SK-N-SH (cell line): ENCODE measurements around the gene SMARCC1. TPM values are rescaled to one million over a fixed set of nuclear protein-coding genes. Genes with fewer than 3 reads are reported as not detected.

Experiments used
- CTCF ChIA-PET: fragments of 300-600, 350-600 bp; formaldehyde crosslinking; extraction: SDS; loops from one replicate; lab custom pipeline; 2021; lab: Yijun Ruan, JAX
- POLR2A ChIA-PET: fragments of 350-600 bp; sonication (Branson Sonifier 250); formaldehyde crosslinking; extraction: SDS; loops from one replicate; lab custom pipeline; 2020; ENCODE audit warnings: antibody characterized with exemption, inconsistent platforms; lab: Yijun Ruan, JAX
- DNase-seq: peaks from one replicate; pipeline ENCODE4 v3.0.0; 2012
- H2AFZ ChIP-seq: fragments of 200-600 bp; sonication (generic); 2 replicates; pipeline ENCODE4 v1.8.1; 2016; ENCODE audit warnings: antibody characterized with exemption, mild to moderate bottlenecking, low read depth
- H3F3A ChIP-seq: fragments of 200-600 bp; sonication (generic); replicated peaks from 2 replicates; pipeline ENCODE3; 2016; ENCODE audit warnings: antibody characterized with exemption, mild to moderate bottlenecking; ENCODE audit not compliant: insufficient read depth
- H3K27ac ChIP-seq, 2 experiments: fragments of 200-500 bp in 1 of 2; fragments of 200-600 bp in 1 of 2; sonication (Bioruptor generic) in 1 of 2; sonication (generic), shearing (Covaris generic) in 1 of 2; 2 replicates each; pipeline versions ENCODE4 v1.5.1 to v1.6.1; 2014 to 2016; ENCODE audit warnings: low read depth in 2 of 2, inconsistent platforms in 1 of 2, low read length in 1 of 2, mild to moderate bottlenecking in 1 of 2, mixed read lengths in 1 of 2
- H3K27me3 ChIP-seq: fragments of 200-600 bp; sonication (generic), shearing (Covaris generic); 2 replicates; pipeline ENCODE4 v1.6.1; 2016; ENCODE audit warnings: mixed run types; ENCODE audit not compliant: insufficient read depth
- H3K36me3 ChIP-seq, 2 experiments: fragments of 200-500 bp in 1 of 2; fragments of 200-600 bp in 1 of 2; sonication (Bioruptor generic) in 1 of 2; sonication (generic) in 1 of 2; replicated peaks in 1 of 2; 2 replicates each; pipeline versions ENCODE3 to v1.5.1; 2014 to 2016; ENCODE audit warnings: low read length in 1 of 2, mild to moderate bottlenecking in 1 of 2; ENCODE audit not compliant: insufficient read depth in 2 of 2, control insufficient read depth in 1 of 2
- H3K4me1 ChIP-seq, 2 experiments: fragments of 200-500 bp in 1 of 2; fragments of 200-600 bp in 1 of 2; sonication (Bioruptor generic) in 1 of 2; sonication (generic), shearing (Covaris generic) in 1 of 2; 2 replicates each; pipeline versions ENCODE4 v1.5.1 to v1.6.1; 2014 to 2016; ENCODE audit warnings: low read depth in 1 of 2, low read length in 1 of 2, mixed run types in 1 of 2; ENCODE audit not compliant: insufficient read depth in 2 of 2, control insufficient read depth in 1 of 2
- H3K4me2 ChIP-seq: fragments of 200-600 bp; sonication (generic), shearing (Covaris generic); 2 replicates; pipeline ENCODE4 v1.6.1; 2017; ENCODE audit warnings: mixed run types
- H3K4me3 ChIP-seq, 2 experiments: fragments of 200-500 bp in 1 of 2; fragments of 200-600 bp in 1 of 2; sonication (Bioruptor generic) in 1 of 2; sonication (generic), shearing (Covaris generic) in 1 of 2; 2 replicates each; pipeline versions ENCODE4 v1.5.1 to v1.8.1; 2014 to 2016; ENCODE audit warnings: low read depth in 2 of 2, inconsistent platforms in 1 of 2, low read length in 1 of 2, mild to moderate bottlenecking in 1 of 2, mixed read lengths in 1 of 2, moderate library complexity in 1 of 2
- H3K79me2 ChIP-seq: fragments of 200-600 bp; sonication (generic); 2 replicates; pipeline ENCODE4 v1.8.1; 2017; ENCODE audit warnings: mild to moderate bottlenecking; ENCODE audit not compliant: insufficient read depth
- H3K9ac ChIP-seq: fragments of 200-600 bp; sonication (generic); 2 replicates; pipeline ENCODE4 v1.6.1; 2017; ENCODE audit warnings: mixed run types
- H3K9me2 ChIP-seq: fragments of 200-600 bp; sonication (generic); 2 replicates; pipeline ENCODE4 v1.6.1; 2017; ENCODE audit warnings: mixed run types
- H3K9me3 ChIP-seq: fragments of 200-600 bp; sonication (generic); 2 replicates; pipeline ENCODE4 v1.6.1; 2017; ENCODE audit warnings: mixed run types, mild to moderate bottlenecking, moderate library complexity
- H4K20me1 ChIP-seq: fragments of 200-600 bp; sonication (generic); 2 replicates; pipeline ENCODE4 v1.6.1; 2017; ENCODE audit warnings: mild to moderate bottlenecking, mixed run types; ENCODE audit not compliant: insufficient read depth
- CHD2 ChIP-seq: fragments of 150-350 bp; IDR thresholded peaks from 2 replicates; pipeline ENCODE4 v1.6.1; 2018; ENCODE audit warnings: low read length; ENCODE audit not compliant: partially characterized antibody
- EP300 ChIP-seq, 2 experiments: IDR thresholded peaks; 2 replicates each; pipeline versions ENCODE4 v1.4.0 to v1.6.1; 2012; ENCODE audit warnings: borderline replicate concordance in 1 of 2, low read depth in 1 of 2, low read length in 1 of 2
- FOXJ3 ChIP-seq: sonication (generic); formaldehyde crosslinking; IDR thresholded peaks from 2 replicates; pipeline ENCODE4 v1.5.1; 2020; ENCODE audit warnings: mild to moderate bottlenecking, missing genetic modification reagents
- FOXM1 ChIP-seq: IDR thresholded peaks from 2 replicates; pipeline ENCODE4 v1.4.0; 2012; ENCODE audit warnings: low read depth, mild to moderate bottlenecking
- GABPA ChIP-seq: IDR thresholded peaks from 2 replicates; pipeline ENCODE4 v1.4.0; 2012; ENCODE audit warnings: low read depth, mild to moderate bottlenecking
- GATA2 ChIP-seq: sonication (generic); formaldehyde crosslinking; IDR thresholded peaks from 2 replicates; pipeline ENCODE4 v1.5.0; 2020; ENCODE audit warnings: mild to moderate bottlenecking, missing genetic modification reagents
- JUND ChIP-seq: IDR thresholded peaks from 2 replicates; pipeline ENCODE4 v1.4.0; 2012
- MEF2A ChIP-seq: IDR thresholded peaks from 2 replicates; pipeline ENCODE4 v1.4.0; 2012; ENCODE audit warnings: low read depth, borderline replicate concordance
- NFIC ChIP-seq: IDR thresholded peaks from 2 replicates; pipeline ENCODE4 v1.4.0; 2012; ENCODE audit warnings: borderline replicate concordance
- NRF1 ChIP-seq: IDR thresholded peaks from 2 replicates; pipeline ENCODE4 v1.6.1; 2012; ENCODE audit warnings: low read depth, mild to moderate bottlenecking, low read length
- POLR2AphosphoS5 ChIP-seq: IDR thresholded peaks from 2 replicates; pipeline ENCODE4 v1.6.1; 2012; ENCODE audit warnings: low read depth, low read length
- RAD21 ChIP-seq: IDR thresholded peaks from 2 replicates; pipeline ENCODE4 v1.6.1; 2012; ENCODE audit warnings: mild to moderate bottlenecking, low read length
- RFX5 ChIP-seq: IDR thresholded peaks from 2 replicates; pipeline ENCODE4 v1.6.1; 2012; ENCODE audit warnings: mild to moderate bottlenecking, improper control_type of control experiment, low read length
- RXRA ChIP-seq: IDR thresholded peaks from 2 replicates; pipeline ENCODE4 v1.4.0; 2012; ENCODE audit warnings: low read depth, mild to moderate bottlenecking, borderline replicate concordance
- SMC3 ChIP-seq: IDR thresholded peaks from 2 replicates; pipeline ENCODE4 v1.6.1; 2012; ENCODE audit warnings: low read depth, low read length, improper control_type of control experiment
- WGBS: methylation state at CpG from one replicate; pipeline ENCODE4 v1.1.6; 2017; ENCODE audit warnings: low lambda C conversion rate; 5-methylcytosine and 5-hydroxymethylcytosine counted together
- polyA plus RNA-seq, 3 experiments: library from polyadenylated mRNA; depleted of rRNA; stranded (reverse); fragments of >200 nt; gene quantifications; 2 replicates each; pipeline ENCODE4 v1.2.3, GENCODE V29; 2012
- TF ChIP-seq, protein P1 (sequence below): fragments of 150-350 bp; IDR thresholded peaks from 2 replicates; pipeline ENCODE4 v1.6.1; 2017; ENCODE audit warnings: antibody characterized with exemption, low read length, low read depth, borderline replicate concordance
- TF ChIP-seq, protein P2 (sequence below): IDR thresholded peaks from 2 replicates; pipeline ENCODE4 v1.4.0; 2012; ENCODE audit warnings: low read depth, borderline replicate concordance
- TF ChIP-seq, protein P3 (sequence below): fragments of 200-600 bp; sonication (generic); IDR thresholded peaks from 2 replicates; pipeline ENCODE4 v1.6.1; 2017; ENCODE audit warnings: antibody characterized with exemption, mild to moderate bottlenecking, moderate library complexity
- TF ChIP-seq, protein P4 (sequence below): IDR thresholded peaks from 2 replicates; pipeline ENCODE4 v1.4.0; 2012; ENCODE audit warnings: low read depth, borderline replicate concordance

SMARCC1 gene
- polyA plus RNA-seq, 1 of the 3 experiments (the other 2 are of a cell fraction): 16.5 TPM

DNA sequence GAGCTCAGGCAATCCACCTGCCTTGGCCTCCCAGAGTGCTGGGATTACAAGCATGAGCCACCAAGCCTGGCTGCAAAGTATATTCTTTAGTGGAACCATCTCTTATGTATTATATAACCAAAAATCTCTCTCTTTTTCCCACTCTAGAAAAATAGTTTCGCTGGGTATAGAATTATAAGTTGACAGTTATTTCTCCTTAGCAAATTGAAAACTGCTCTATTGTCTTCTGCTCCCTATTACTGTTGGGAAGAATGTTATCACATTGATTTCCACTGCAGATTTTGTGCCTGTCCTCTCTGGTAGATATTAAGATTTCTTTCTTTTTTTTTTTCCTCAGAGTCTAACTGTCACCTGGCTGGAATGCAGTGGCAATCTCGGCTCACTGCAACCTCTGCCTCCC, 11.0 kb upstream of the SMARCC1 start:
- ChIA-PET POLR2A (no interaction called here), CTCF (no interaction called here)
- Histone ChIP-seq H3K9me3 (no peaks in the 10 kb centered on the region; the same call in 1 of the 2 replicates), H3K4me3 (no peak overlapping the region), H3K36me3 (no peaks in the 10 kb centered on the region), H3K4me2 (no peak overlapping the region), H3K27me3 (no peaks in the 10 kb centered on the region), H3K9ac (no peak overlapping the region), H3K27ac (no peak overlapping the region), H3K4me1 (no peaks in the 10 kb centered on the region), H3K9me2 (no peaks in the 10 kb centered on the region), H3F3A (peaks cover 4% of the 10 kb centered on the region), H3K79me2 (no peaks in the 10 kb centered on the region), H2AFZ (no peak overlapping the region), H4K20me1 (no peaks in the 10 kb centered on the region)
- TF ChIP-seq, protein P1, sequence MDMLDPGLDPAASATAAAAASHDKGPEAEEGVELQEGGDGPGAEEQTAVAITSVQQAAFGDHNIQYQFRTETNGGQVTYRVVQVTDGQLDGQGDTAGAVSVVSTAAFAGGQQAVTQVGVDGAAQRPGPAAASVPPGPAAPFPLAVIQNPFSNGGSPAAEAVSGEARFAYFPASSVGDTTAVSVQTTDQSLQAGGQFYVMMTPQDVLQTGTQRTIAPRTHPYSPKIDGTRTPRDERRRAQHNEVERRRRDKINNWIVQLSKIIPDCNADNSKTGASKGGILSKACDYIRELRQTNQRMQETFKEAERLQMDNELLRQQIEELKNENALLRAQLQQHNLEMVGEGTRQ: no peak
- TF ChIP-seq GATA2 (no peak), FOXJ3 (CRISPR knock-in tag) (no peak)
- no peak for DNase-seq
- WGBS: 89% methylated on average over 2 of the region's 2 CpGs

DNA sequence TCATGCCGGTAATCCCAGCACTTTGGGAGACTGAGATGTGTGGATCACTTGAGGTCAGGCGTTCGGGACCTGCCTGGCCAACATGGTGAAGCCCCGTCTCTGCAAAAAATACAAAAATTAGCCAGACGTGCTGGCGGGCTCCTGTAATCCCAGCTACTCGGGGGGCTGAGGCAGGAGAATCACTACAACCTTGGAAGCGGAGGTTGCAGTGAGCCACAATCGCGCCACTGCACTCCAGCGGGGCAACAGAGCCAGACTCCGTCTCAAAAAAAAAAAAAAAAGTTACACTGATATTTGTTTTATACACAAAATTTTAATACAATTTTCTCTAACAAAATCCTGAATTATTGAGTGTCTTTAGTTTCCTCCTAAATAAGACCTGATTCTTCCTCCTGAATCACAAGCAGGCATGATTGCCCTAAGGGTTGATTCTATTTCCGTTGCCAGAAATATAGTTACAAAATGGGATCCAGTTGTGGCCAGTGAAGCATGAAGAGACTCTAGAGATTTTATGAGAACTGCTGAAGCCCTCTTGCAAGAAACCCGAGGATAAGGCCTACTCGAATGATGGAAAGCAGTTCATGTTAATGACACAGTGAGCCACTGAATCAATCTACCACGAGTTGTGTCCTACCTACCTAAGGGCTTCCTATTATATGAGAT, 9.6 kb upstream of the SMARCC1 start:
- Histone ChIP-seq H3K36me3 (no peaks in the 10 kb centered on the region), H3K4me3 (no peak overlapping the region), H3K9me3 (no peaks in the 10 kb centered on the region; the same call in 1 of the 2 replicates), H3K4me2 (no peak overlapping the region), H3K9ac (no peak overlapping the region), H3F3A (peaks cover 4% of the 10 kb centered on the region), H4K20me1 (no peaks in the 10 kb centered on the region), H3K9me2 (no peaks in the 10 kb centered on the region), H3K27ac (no peak overlapping the region), H3K27me3 (no peaks in the 10 kb centered on the region), H3K79me2 (no peaks in the 10 kb centered on the region), H3K4me1 (no peaks in the 10 kb centered on the region), H2AFZ (no peak overlapping the region)
- TF ChIP-seq, protein P2, sequence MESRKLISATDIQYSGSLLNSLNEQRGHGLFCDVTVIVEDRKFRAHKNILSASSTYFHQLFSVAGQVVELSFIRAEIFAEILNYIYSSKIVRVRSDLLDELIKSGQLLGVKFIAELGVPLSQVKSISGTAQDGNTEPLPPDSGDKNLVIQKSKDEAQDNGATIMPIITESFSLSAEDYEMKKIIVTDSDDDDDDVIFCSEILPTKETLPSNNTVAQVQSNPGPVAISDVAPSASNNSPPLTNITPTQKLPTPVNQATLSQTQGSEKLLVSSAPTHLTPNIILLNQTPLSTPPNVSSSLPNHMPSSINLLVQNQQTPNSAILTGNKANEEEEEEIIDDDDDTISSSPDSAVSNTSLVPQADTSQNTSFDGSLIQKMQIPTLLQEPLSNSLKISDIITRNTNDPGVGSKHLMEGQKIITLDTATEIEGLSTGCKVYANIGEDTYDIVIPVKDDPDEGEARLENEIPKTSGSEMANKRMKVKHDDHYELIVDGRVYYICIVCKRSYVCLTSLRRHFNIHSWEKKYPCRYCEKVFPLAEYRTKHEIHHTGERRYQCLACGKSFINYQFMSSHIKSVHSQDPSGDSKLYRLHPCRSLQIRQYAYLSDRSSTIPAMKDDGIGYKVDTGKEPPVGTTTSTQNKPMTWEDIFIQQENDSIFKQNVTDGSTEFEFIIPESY: no peak
- no peak for TF ChIP-seq RXRA
- TF ChIP-seq, protein P1: no peak
- TF ChIP-seq RAD21: no peak
- no peak for TF ChIP-seq FOXM1
- TF ChIP-seq RFX5: no peak
- TF ChIP-seq NRF1: no peak
- TF ChIP-seq, protein P3, sequence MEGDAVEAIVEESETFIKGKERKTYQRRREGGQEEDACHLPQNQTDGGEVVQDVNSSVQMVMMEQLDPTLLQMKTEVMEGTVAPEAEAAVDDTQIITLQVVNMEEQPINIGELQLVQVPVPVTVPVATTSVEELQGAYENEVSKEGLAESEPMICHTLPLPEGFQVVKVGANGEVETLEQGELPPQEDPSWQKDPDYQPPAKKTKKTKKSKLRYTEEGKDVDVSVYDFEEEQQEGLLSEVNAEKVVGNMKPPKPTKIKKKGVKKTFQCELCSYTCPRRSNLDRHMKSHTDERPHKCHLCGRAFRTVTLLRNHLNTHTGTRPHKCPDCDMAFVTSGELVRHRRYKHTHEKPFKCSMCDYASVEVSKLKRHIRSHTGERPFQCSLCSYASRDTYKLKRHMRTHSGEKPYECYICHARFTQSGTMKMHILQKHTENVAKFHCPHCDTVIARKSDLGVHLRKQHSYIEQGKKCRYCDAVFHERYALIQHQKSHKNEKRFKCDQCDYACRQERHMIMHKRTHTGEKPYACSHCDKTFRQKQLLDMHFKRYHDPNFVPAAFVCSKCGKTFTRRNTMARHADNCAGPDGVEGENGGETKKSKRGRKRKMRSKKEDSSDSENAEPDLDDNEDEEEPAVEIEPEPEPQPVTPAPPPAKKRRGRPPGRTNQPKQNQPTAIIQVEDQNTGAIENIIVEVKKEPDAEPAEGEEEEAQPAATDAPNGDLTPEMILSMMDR: no peak
- no peak for TF ChIP-seq JUND
- TF ChIP-seq MEF2A: no peak
- TF ChIP-seq POLR2AphosphoS5: no peak
- no peak for TF ChIP-seq EP300 (IDR thresholded peaks at IDR 0.05; ENCODE audit: borderline replicate concordance in 1 of 2, low read depth in 1 of 2, low read length in 1 of 2)
- no peak for TF ChIP-seq SMC3
- TF ChIP-seq NFIC: no peak
- TF ChIP-seq, protein P4, sequence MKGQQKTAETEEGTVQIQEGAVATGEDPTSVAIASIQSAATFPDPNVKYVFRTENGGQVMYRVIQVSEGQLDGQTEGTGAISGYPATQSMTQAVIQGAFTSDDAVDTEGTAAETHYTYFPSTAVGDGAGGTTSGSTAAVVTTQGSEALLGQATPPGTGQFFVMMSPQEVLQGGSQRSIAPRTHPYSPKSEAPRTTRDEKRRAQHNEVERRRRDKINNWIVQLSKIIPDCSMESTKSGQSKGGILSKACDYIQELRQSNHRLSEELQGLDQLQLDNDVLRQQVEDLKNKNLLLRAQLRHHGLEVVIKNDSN: no peak
- TF ChIP-seq CHD2: no peak
- no peak for TF ChIP-seq GABPA
- ChIA-PET POLR2A (no interaction called here), CTCF (interaction anchor here (7.7 kb wide), 1 partner anchor 269 kb away, joined by 64 read pairs; no protein-coding TSS in a partner anchor)
- no peak for DNase-seq
- 83% methylated on average over 16 of the region's 16 CpGs for WGBS
